AG10803 (cell line): ENCODE measurements around the gene PTPRM.
"Not testable (repeated sequence)": the region's sequence is repeated elsewhere in the genome, so short reads cannot be mapped to it uniquely, and the experiment has no call there.

Experiments used
- DNase-seq: peaks from one replicate; pipeline ENCODE4 v3.0.0; 2010; ENCODE audit warnings: low read depth
- H3K4me3 ChIP-seq: 2 replicates; pipeline ENCODE4 v1.5.1; 2011; ENCODE audit warnings: mild to moderate bottlenecking, low read length, control low read depth
- TF ChIP-seq, protein P1 (sequence below): conservative IDR thresholded peaks from 2 replicates; pipeline ENCODE4 v1.5.1; 2011; ENCODE audit warnings: mild to moderate bottlenecking, low read length, control low read depth, inconsistent platforms

Gene PTPRM

GRCh38 chr18:8433323-8433722 lies 866.2 kb downstream of the PTPRM start:
- no peak overlapping the region for H3K4me3 ChIP-seq
- DNase-seq = no peak
- TF ChIP-seq, protein P1, sequence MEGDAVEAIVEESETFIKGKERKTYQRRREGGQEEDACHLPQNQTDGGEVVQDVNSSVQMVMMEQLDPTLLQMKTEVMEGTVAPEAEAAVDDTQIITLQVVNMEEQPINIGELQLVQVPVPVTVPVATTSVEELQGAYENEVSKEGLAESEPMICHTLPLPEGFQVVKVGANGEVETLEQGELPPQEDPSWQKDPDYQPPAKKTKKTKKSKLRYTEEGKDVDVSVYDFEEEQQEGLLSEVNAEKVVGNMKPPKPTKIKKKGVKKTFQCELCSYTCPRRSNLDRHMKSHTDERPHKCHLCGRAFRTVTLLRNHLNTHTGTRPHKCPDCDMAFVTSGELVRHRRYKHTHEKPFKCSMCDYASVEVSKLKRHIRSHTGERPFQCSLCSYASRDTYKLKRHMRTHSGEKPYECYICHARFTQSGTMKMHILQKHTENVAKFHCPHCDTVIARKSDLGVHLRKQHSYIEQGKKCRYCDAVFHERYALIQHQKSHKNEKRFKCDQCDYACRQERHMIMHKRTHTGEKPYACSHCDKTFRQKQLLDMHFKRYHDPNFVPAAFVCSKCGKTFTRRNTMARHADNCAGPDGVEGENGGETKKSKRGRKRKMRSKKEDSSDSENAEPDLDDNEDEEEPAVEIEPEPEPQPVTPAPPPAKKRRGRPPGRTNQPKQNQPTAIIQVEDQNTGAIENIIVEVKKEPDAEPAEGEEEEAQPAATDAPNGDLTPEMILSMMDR = no peak

DNA sequence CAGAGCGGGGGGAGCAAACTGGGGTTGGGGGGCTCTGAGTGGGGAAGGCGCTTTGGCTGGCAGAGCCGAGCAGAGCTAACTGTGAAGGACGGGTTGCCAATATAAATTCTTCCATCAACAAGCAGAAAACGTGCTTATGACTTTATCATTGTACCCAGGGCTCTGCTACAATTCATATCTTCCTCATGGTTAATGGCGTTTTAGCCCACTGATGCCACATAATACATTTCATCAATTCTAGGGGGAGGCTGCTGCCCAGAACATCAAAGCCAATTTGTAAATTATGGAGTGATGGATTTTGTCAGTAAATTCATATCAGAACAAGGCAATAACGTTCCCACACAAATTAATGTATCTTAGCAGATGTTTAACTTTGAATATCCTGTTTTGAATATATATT lies 866.7 kb downstream of the PTPRM start:
- TF ChIP-seq, protein P1 = no peak

DNA sequence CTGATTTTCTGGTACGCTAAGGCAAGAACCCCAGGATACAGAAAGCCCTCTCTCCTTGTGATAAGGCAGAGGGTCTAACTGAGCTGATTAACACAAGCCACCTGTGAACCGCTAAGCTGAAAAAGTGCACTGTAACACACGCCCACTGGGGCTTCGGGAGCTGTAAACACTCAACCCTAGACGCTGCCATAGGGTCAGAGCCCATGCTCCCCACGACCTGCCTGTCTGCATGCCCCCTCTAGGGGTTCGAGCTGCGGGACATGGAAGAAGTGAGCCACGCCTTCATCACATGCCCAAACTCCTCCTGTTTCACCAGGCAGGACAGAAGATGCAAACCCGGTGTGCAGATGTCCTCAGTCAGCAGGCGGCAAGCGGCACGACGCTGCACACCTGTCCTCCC lies 868.3 kb downstream of the PTPRM start:
- TF ChIP-seq, protein P1 = no peak
- DNase-seq = no peak
- H3K4me3 ChIP-seq = no peak overlapping the region

More for the DNA sequence above, 866.7 kb downstream of the PTPRM start:
- H3K4me3 ChIP-seq = no peak overlapping the region
- DNase-seq = no peak

- no peak for DNase-seq
- TF ChIP-seq, protein P1 = no peak
- H3K4me3 ChIP-seq = no peak overlapping the region
Observed at GRCh38 chr18:8439055-8439454, 871.9 kb downstream of the PTPRM start.

DNA sequence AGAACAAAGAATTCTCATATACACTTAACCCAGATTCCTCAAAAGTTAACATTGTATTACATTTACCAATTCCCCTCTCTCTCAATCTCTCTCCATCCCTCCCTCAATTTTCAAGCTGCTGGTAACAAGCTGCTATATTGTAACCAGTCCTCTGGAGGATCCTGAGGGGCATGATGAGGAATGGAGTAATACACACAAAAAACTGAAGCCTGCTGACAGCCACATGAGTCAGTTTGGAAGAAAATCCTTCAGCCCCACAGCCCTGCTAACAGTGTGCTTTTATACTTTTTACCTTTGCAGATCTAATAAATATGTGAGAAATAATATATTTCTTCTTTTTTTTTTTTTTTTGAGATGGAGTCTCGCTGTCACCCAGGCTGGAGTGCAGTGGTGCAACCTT lies 876.4 kb downstream of the PTPRM start:
- TF ChIP-seq, protein P1 = no peak
- DNase-seq = no peak
- no peak overlapping the region for H3K4me3 ChIP-seq

- H3K4me3 ChIP-seq, DNase-seq: not testable (repeated sequence)
Observed at GRCh38 chr18:8446936-8447335, 879.8 kb downstream of the PTPRM start.

GRCh38 chr18:8448130-8448529 lies 881.0 kb downstream of the PTPRM start:
- TF ChIP-seq, protein P1 = no peak
- DNase-seq = no peak
- H3K4me3 ChIP-seq = no peak overlapping the region

DNA sequence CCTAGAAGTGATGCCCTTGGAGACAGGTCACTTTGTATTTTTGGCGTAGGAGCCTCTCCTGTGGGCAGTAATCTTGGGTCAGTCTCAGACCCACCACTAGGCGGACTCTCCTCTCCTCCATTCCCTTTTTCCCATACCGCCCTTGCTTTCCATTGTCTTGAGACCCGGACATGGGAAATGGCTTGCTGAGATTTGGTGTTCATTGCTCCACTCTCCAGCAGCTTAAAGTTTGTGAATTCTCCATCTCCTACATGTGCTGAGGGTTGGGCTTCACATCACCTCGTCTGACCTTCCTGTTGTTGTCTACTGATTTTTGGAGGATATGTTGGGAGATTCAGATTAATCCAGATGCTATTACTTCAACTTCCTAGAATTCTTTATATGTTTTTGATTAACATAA lies 882.9 kb downstream of the PTPRM start:
- TF ChIP-seq, protein P1 = peak; percentile 41
- no peak for DNase-seq
- H3K4me3 ChIP-seq = no peak overlapping the region
